WTC11 (cell line): ENCODE measurements around the gene STXBP3. TPM values are rescaled to one million over a fixed set of nuclear protein-coding genes. Genes with fewer than 3 reads are reported as not detected.

ENCODE experiments used
- ATAC-seq: fragments of 200-7000 bp; cut with Tn5 transposase; 2 replicates; pipeline ENCODE4 v1.10.0; 2021; ENCODE audit warnings: mild to moderate bottlenecking, moderate library complexity
- CTCF ChIA-PET: fragments of 300-600 bp; sonication (Branson Sonifier 250); formaldehyde crosslinking; loops from one replicate; lab custom pipeline; 2021; ENCODE audit warnings: antibody characterized with exemption; lab: Charles Lee
- POLR2A ChIA-PET: fragments of 350-600 bp; sonication (Branson Sonifier 250); formaldehyde crosslinking; loops from one replicate; lab custom pipeline; 2021; ENCODE audit warnings: antibody characterized with exemption; lab: Charles Lee
- DNase-seq: peaks from one replicate; pipeline ENCODE4 v3.0.0; 2021; ENCODE audit warnings: low spot score
- H3K27ac Mint-ChIP-seq: 2 replicates; pipeline ENCODE4 v1.8.0; 2021; ENCODE audit warnings: mixed read lengths
- H3K27me3 Mint-ChIP-seq: 2 replicates; pipeline ENCODE4 v1.8.0; 2021; ENCODE audit warnings: low read depth, mild to moderate bottlenecking, moderate library complexity, mixed read lengths
- H3K36me3 Mint-ChIP-seq: 2 replicates; pipeline ENCODE4 v1.8.0; 2021; ENCODE audit warnings: mixed read lengths
- H3K4me1 Mint-ChIP-seq: 2 replicates; pipeline ENCODE4 v1.8.0; 2022; ENCODE audit warnings: mixed read lengths
- H3K4me3 Mint-ChIP-seq: 2 replicates; pipeline ENCODE4 v1.8.0; 2021; ENCODE audit warnings: mild to moderate bottlenecking, moderate library complexity, mixed read lengths
- H3K9me3 Mint-ChIP-seq: 2 replicates; pipeline ENCODE4 v1.8.0; 2021; ENCODE audit warnings: mixed read lengths
- CBFB ChIP-seq: sonication (generic); formaldehyde crosslinking; IDR thresholded peaks from 2 replicates; pipeline ENCODE4 v1.8.1; 2022; ENCODE audit warnings: mild to moderate bottlenecking, low read depth, missing genetic modification reagents
- CREB1 ChIP-seq: sonication (generic); formaldehyde crosslinking; IDR thresholded peaks from 2 replicates; pipeline ENCODE4 v1.8.0; 2023; ENCODE audit warnings: mild to moderate bottlenecking, missing genetic modification reagents
- EMX1 ChIP-seq: fragments of 250-450 bp; sonication (Bioruptor Pico); IDR thresholded peaks from 2 replicates; pipeline ENCODE4 v1.8.0; 2021; ENCODE audit warnings: mild to moderate bottlenecking
- ETV6 ChIP-seq: sonication (generic); formaldehyde crosslinking; IDR thresholded peaks from 2 replicates; pipeline ENCODE4 v1.8.1; 2022; ENCODE audit warnings: mild to moderate bottlenecking, missing genetic modification reagents
- FOXK1 ChIP-seq: sonication (generic); formaldehyde crosslinking; IDR thresholded peaks from 2 replicates; pipeline ENCODE4 v1.8.0; 2022; ENCODE audit warnings: mild to moderate bottlenecking, moderate library complexity, missing genetic modification reagents
- FOXP1 ChIP-seq: sonication (generic); formaldehyde crosslinking; IDR thresholded peaks from 2 replicates; pipeline ENCODE4 v1.8.0; 2022; ENCODE audit warnings: missing genetic modification reagents, mild to moderate bottlenecking, moderate library complexity, borderline replicate concordance
- GABPB1 ChIP-seq: sonication (generic); formaldehyde crosslinking; IDR thresholded peaks from 2 replicates; pipeline ENCODE4 v1.8.1; 2023; ENCODE audit warnings: mild to moderate bottlenecking, missing genetic modification reagents
- NFATC4 ChIP-seq: fragments of 250-450 bp; sonication (Bioruptor Pico); IDR thresholded peaks from 2 replicates; pipeline ENCODE4 v1.9.0; 2021; ENCODE audit warnings: mild to moderate bottlenecking
- PRRX2 ChIP-seq: fragments of 250-450 bp; sonication (Bioruptor Pico); IDR thresholded peaks from 2 replicates; pipeline ENCODE4 v1.8.0; 2021; ENCODE audit warnings: mild to moderate bottlenecking
- SP1 ChIP-seq: sonication (generic); formaldehyde crosslinking; conservative IDR thresholded peaks from 2 replicates; pipeline ENCODE4 v1.8.1; 2022; ENCODE audit warnings: missing genetic modification reagents
- TCF7 ChIP-seq: sonication (generic); formaldehyde crosslinking; IDR thresholded peaks from 2 replicates; pipeline ENCODE4 v1.8.0; 2022; ENCODE audit warnings: mild to moderate bottlenecking, low read depth, missing genetic modification reagents, moderate library complexity
- ZNF121 ChIP-seq: sonication (generic); formaldehyde crosslinking; IDR thresholded peaks from 2 replicates; pipeline ENCODE4 v1.8.0; 2023; ENCODE audit warnings: missing genetic modification reagents
- ZNF232 ChIP-seq: sonication (generic); formaldehyde crosslinking; IDR thresholded peaks from 2 replicates; pipeline ENCODE4 v1.8.0; 2022; ENCODE audit warnings: mild to moderate bottlenecking, missing genetic modification reagents
- ZNF416 ChIP-seq: fragments of 250-450 bp; sonication (Bioruptor Pico); IDR thresholded peaks from 2 replicates; pipeline ENCODE4 v1.9.0; 2021; ENCODE audit warnings: mild to moderate bottlenecking, inconsistent platforms
- total RNA-seq: library from RNA; stranded (reverse); gene quantifications from 3 replicates; pipeline ENCODE4 v1.2.3, GENCODE V29; 2021
- TF ChIP-seq, protein P1 (sequence below): sonication (generic); formaldehyde crosslinking; IDR thresholded peaks from 2 replicates; pipeline ENCODE4 v1.8.1; 2022; ENCODE audit warnings: missing genetic modification reagents, borderline replicate concordance
- TF ChIP-seq, protein P2 (sequence below): sonication (generic); formaldehyde crosslinking; IDR thresholded peaks from 2 replicates; pipeline ENCODE4 v1.8.0; 2022; ENCODE audit warnings: mild to moderate bottlenecking, missing genetic modification reagents
- TF ChIP-seq, protein P3 (sequence below): sonication (generic); formaldehyde crosslinking; IDR thresholded peaks from 2 replicates; pipeline ENCODE4 v1.8.0; 2023; ENCODE audit warnings: mild to moderate bottlenecking, missing genetic modification reagents
- TF ChIP-seq, protein P4 (sequence below): sonication (generic); formaldehyde crosslinking; IDR thresholded peaks from 2 replicates; pipeline ENCODE4 v1.8.1; 2023; ENCODE audit warnings: mild to moderate bottlenecking, moderate library complexity, missing genetic modification reagents
- TF ChIP-seq, protein P5 (sequence below): sonication (generic); formaldehyde crosslinking; IDR thresholded peaks from 2 replicates; pipeline ENCODE4 v1.8.0; 2022; ENCODE audit warnings: mild to moderate bottlenecking, missing genetic modification reagents
- TF ChIP-seq, protein P6 (sequence below): sonication (generic); formaldehyde crosslinking; IDR thresholded peaks from 2 replicates; pipeline ENCODE4 v1.8.1; 2023; ENCODE audit warnings: mild to moderate bottlenecking, missing genetic modification reagents, moderate library complexity
- TF ChIP-seq, protein P7 (sequence below): sonication (generic); formaldehyde crosslinking; IDR thresholded peaks from 2 replicates; pipeline ENCODE4 v1.8.1; 2022; ENCODE audit warnings: mild to moderate bottlenecking, missing genetic modification reagents, moderate library complexity, borderline replicate concordance
- TF ChIP-seq, protein P8 (sequence below): fragments of 250-450 bp; sonication (Bioruptor Pico); IDR thresholded peaks from 2 replicates; pipeline ENCODE4 v2.1.2; 2022; ENCODE audit warnings: mild to moderate bottlenecking, moderate library complexity

STXBP3 gene
- total RNA-seq, 1 experiment from 2014 or later: 26.1 TPM

DNA sequence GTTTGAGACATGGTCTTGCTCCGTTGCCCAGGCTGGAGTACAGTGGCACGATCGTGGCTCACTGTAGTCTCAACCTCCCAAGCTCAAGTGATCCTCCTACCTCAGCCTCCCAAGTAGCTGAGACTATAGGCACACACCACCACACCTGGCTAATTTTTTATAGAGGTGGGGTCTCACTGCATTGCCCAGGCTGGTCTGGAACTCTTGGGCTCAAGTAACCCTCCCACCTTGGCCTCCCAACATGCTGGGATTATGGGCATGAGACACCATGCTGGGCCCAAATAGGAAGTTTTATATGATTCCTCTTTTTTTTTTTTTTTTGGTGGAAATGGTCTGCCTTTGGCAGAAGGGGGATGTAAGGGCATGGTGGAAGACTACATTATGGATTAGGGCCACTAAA is 39.8 kb upstream of the STXBP3 start:
- Mint-ChIP-seq H3K27me3 (no peaks in the 10 kb centered on the region), H3K4me3 (no peak overlapping the region), H3K36me3 (0 out of 2 replicates have a peak, but pooled peaks cover 3% of the 10 kb centered on the region), H3K27ac (no peak overlapping the region), H3K4me1 (no peaks in the 10 kb centered on the region), H3K9me3 (no peaks in the 10 kb centered on the region)
- DNase-seq: no peak
- ChIA-PET CTCF (interaction anchor here (1.0 kb wide), 1 partner anchor 15 kb away, joined by 3 read pairs; the partner anchor contains the start of gene PRPF38B), POLR2A (no interaction called here)
- ATAC-seq: no peak
- TF ChIP-seq, protein P1, sequence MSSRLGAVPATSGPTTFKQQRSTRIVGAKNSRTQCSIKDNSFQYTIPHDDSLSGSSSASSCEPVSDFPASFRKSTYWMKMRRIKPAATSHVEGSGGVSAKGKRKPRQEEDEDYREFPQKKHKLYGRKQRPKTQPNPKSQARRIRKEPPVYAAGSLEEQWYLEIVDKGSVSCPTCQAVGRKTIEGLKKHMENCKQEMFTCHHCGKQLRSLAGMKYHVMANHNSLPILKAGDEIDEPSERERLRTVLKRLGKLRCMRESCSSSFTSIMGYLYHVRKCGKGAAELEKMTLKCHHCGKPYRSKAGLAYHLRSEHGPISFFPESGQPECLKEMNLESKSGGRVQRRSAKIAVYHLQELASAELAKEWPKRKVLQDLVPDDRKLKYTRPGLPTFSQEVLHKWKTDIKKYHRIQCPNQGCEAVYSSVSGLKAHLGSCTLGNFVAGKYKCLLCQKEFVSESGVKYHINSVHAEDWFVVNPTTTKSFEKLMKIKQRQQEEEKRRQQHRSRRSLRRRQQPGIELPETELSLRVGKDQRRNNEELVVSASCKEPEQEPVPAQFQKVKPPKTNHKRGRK: no peak
- 0 out of 2 replicates have a peak, but pooled peaks have one; percentile 53 for TF ChIP-seq ZNF121 (CRISPR knock-in tag)

DNA sequence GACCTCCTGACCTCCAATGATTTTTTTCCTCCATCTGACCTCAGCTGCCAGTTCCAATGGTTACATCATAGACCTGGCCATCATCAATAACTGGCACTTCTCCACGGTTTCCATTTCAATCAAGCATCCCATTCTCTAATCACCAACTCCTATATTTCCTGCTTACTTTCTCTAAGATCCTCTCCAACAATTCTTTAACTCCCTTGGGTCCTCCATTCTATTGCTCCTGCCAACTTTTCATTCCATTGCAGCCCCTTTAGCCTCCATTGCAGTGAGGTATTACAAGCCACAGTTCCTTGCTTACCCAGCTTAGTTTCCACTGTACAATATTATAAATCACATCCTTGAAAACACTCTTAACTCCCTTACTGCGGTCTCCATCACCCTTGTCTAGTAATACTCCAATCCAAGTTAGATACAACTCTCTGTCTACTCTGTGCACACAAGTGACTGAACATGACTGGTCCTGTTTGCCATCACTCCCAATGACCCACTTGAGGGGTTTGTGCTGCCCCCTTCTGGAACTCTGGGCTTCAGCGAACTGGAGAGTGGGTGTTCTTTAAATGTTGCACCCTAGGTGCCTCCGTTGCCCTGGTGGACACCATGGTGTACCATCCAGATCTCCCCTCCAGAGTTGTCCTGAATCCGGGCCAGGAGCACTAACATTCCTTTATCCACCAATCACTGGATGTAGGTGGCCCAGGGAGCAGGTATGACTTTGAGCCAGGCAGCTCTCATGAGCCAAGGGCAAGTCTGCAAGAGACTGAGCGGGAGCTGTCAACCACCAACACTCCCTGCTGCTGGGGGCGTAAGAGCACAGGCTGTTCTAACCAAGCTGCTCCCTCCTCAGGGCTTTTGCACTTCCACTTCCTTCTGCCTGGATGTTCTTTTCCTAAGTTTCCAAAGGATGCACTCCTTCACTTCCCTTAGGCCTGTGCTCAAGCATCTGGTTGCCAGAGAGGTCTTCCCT is 37.5 kb upstream of the STXBP3 start:
- peak; percentile 72 for DNase-seq
- no peak overlapping the region for H3K4me3 Mint-ChIP-seq
- no peaks in the 10 kb centered on the region for H3K36me3 Mint-ChIP-seq
- peak; percentile 79 for ATAC-seq
- CTCF ChIA-PET: interaction anchor here (0.7 to 1.7 kb wide), 4 partner anchors 12 to 64 kb away, joined by 3 to 7 read pairs (median 3); partner anchors contain the start of gene PRPF38B
- H3K27ac Mint-ChIP-seq: no peak overlapping the region
- POLR2A ChIA-PET: interaction anchor here (0.6 kb wide), 1 partner anchor 206 kb away, joined by 3 read pairs; no protein-coding TSS in a partner anchor
- no peaks in the 10 kb centered on the region for H3K27me3 Mint-ChIP-seq
- no peaks in the 10 kb centered on the region for H3K9me3 Mint-ChIP-seq
- H3K4me1 Mint-ChIP-seq: peaks cover 7% of the 10 kb centered on the region
- TF ChIP-seq ZNF232 (CRISPR knock-in tag) (no peak), CREB1 (no peak), SP1 (CRISPR knock-in tag) (no peak), ETV6 (CRISPR knock-in tag) (no peak), EMX1 (CRISPR knock-in tag) (no peak), FOXP1 (CRISPR knock-in tag) (no peak), GABPB1 (no peak), ZNF416 (no peak), NFATC4 (CRISPR knock-in tag) (no peak), CBFB (no peak), TCF7 (CRISPR knock-in tag) (no peak), ZNF121 (CRISPR knock-in tag) (no peak), FOXK1 (no peak), PRRX2 (CRISPR knock-in tag) (0 out of 2 replicates have a peak, but pooled peaks have one; percentile 31)
- TF ChIP-seq, protein P2, sequence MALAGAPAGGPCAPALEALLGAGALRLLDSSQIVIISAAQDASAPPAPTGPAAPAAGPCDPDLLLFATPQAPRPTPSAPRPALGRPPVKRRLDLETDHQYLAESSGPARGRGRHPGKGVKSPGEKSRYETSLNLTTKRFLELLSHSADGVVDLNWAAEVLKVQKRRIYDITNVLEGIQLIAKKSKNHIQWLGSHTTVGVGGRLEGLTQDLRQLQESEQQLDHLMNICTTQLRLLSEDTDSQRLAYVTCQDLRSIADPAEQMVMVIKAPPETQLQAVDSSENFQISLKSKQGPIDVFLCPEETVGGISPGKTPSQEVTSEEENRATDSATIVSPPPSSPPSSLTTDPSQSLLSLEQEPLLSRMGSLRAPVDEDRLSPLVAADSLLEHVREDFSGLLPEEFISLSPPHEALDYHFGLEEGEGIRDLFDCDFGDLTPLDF (CRISPR knock-in tag): no peak
- TF ChIP-seq, protein P3, sequence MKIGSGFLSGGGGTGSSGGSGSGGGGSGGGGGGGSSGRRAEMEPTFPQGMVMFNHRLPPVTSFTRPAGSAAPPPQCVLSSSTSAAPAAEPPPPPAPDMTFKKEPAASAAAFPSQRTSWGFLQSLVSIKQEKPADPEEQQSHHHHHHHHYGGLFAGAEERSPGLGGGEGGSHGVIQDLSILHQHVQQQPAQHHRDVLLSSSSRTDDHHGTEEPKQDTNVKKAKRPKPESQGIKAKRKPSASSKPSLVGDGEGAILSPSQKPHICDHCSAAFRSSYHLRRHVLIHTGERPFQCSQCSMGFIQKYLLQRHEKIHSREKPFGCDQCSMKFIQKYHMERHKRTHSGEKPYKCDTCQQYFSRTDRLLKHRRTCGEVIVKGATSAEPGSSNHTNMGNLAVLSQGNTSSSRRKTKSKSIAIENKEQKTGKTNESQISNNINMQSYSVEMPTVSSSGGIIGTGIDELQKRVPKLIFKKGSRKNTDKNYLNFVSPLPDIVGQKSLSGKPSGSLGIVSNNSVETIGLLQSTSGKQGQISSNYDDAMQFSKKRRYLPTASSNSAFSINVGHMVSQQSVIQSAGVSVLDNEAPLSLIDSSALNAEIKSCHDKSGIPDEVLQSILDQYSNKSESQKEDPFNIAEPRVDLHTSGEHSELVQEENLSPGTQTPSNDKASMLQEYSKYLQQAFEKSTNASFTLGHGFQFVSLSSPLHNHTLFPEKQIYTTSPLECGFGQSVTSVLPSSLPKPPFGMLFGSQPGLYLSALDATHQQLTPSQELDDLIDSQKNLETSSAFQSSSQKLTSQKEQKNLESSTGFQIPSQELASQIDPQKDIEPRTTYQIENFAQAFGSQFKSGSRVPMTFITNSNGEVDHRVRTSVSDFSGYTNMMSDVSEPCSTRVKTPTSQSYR: no peak
- TF ChIP-seq, protein P4, sequence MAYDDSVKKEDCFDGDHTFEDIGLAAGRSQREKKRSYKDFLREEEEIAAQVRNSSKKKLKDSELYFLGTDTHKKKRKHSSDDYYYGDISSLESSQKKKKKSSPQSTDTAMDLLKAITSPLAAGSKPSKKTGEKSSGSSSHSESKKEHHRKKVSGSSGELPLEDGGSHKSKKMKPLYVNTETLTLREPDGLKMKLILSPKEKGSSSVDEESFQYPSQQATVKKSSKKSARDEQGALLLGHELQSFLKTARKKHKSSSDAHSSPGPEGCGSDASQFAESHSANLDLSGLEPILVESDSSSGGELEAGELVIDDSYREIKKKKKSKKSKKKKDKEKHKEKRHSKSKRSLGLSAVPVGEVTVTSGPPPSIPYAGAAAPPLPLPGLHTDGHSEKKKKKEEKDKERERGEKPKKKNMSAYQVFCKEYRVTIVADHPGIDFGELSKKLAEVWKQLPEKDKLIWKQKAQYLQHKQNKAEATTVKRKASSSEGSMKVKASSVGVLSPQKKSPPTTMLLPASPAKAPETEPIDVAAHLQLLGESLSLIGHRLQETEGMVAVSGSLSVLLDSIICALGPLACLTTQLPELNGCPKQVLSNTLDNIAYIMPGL (CRISPR knock-in tag): no peak
- TF ChIP-seq, protein P5, sequence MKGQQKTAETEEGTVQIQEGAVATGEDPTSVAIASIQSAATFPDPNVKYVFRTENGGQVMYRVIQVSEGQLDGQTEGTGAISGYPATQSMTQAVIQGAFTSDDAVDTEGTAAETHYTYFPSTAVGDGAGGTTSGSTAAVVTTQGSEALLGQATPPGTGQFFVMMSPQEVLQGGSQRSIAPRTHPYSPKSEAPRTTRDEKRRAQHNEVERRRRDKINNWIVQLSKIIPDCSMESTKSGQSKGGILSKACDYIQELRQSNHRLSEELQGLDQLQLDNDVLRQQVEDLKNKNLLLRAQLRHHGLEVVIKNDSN (CRISPR knock-in tag): no peak
- TF ChIP-seq, protein P6, sequence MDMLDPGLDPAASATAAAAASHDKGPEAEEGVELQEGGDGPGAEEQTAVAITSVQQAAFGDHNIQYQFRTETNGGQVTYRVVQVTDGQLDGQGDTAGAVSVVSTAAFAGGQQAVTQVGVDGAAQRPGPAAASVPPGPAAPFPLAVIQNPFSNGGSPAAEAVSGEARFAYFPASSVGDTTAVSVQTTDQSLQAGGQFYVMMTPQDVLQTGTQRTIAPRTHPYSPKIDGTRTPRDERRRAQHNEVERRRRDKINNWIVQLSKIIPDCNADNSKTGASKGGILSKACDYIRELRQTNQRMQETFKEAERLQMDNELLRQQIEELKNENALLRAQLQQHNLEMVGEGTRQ (CRISPR knock-in tag): no peak
- TF ChIP-seq, protein P7, sequence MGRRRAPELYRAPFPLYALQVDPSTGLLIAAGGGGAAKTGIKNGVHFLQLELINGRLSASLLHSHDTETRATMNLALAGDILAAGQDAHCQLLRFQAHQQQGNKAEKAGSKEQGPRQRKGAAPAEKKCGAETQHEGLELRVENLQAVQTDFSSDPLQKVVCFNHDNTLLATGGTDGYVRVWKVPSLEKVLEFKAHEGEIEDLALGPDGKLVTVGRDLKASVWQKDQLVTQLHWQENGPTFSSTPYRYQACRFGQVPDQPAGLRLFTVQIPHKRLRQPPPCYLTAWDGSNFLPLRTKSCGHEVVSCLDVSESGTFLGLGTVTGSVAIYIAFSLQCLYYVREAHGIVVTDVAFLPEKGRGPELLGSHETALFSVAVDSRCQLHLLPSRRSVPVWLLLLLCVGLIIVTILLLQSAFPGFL (CRISPR knock-in tag): no peak
- TF ChIP-seq, protein P8, sequence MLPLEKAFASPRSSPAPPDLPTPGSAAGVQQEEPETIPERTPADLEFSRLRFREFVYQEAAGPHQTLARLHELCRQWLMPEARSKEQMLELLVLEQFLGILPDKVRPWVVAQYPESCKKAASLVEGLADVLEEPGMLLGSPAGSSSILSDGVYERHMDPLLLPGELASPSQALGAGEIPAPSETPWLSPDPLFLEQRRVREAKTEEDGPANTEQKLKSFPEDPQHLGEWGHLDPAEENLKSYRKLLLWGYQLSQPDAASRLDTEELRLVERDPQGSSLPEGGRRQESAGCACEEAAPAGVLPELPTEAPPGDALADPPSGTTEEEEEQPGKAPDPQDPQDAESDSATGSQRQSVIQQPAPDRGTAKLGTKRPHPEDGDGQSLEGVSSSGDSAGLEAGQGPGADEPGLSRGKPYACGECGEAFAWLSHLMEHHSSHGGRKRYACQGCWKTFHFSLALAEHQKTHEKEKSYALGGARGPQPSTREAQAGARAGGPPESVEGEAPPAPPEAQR (CRISPR knock-in tag): no peak
